GM11168 (cell line): ENCODE results near the gene FAM114A2.
"Not testable (repeated sequence)": the region's sequence is repeated elsewhere in the genome, so short reads cannot be mapped to it uniquely, and the experiment has no call there.

ENCODE experiments used
- in situ Hi-C: fragments of 300-500 bp; cut with MboI; formaldehyde crosslinking; loops from one replicate; pipeline ENCODE4 v1.12.0; 2022; ENCODE audit warnings: low sequenced_read_pairs; ENCODE audit not compliant: unreplicated experiment

Gene FAM114A2

GRCh38 chr5:154055201-154055600 is 16.5 kb upstream of the FAM114A2 start:
- in situ Hi-C loops, result loop anchor here (25.0 kb wide), 1 partner anchor 557 kb away; no protein-coding TSS in a partner anchor

GRCh38 chr5:154053468-154053867 is 14.8 kb upstream of the FAM114A2 start:
- in situ Hi-C loops, result loop anchor here (25.0 kb wide), 1 partner anchor 559 kb away; no protein-coding TSS in a partner anchor

GRCh38 chr5:154049636-154050035 is 10.9 kb upstream of the FAM114A2 start:
- in situ Hi-C loops, result loop anchor here (25.0 kb wide), 1 partner anchor 563 kb away; no protein-coding TSS in a partner anchor

GRCh38 chr5:154047324-154047723 is 8.6 kb upstream of the FAM114A2 start:
- in situ Hi-C loops, result no loop called here

- in situ Hi-C loops, result no loop called here
Measured at GRCh38 chr5:154046486-154046885, 7.8 kb upstream of the FAM114A2 start.

GRCh38 chr5:154044581-154044980 is 5.9 kb upstream of the FAM114A2 start:
- in situ Hi-C loops, result no loop called here

GRCh38 chr5:154044099-154044498 is 5.4 kb upstream of the FAM114A2 start:
- in situ Hi-C loops, result no loop called here

- in situ Hi-C loops, result no loop called here
Measured at GRCh38 chr5:154042766-154043165, 4.1 kb upstream of the FAM114A2 start.

- in situ Hi-C loops, result no loop called here
Measured at GRCh38 chr5:154039458-154039829, 734 bp upstream of the FAM114A2 start.

GRCh38 chr5:154038261-154038706 is 426 bp downstream of the FAM114A2 start:
- in situ Hi-C loops, result no loop called here

- in situ Hi-C loops, result no loop called here
Measured at GRCh38 chr5:154034944-154035343, 3.8 kb downstream of the FAM114A2 start.

GRCh38 chr5:154031937-154032489 is 6.7 kb downstream of the FAM114A2 start:
- in situ Hi-C loops, result no loop called here

- in situ Hi-C loops, result no loop called here
Measured at GRCh38 chr5:154025951-154026350, 12.8 kb downstream of the FAM114A2 start.

GRCh38 chr5:154018919-154019318 is 19.8 kb downstream of the FAM114A2 start:
- in situ Hi-C loops, result not testable (repeated sequence)

GRCh38 chr5:154015071-154015693 is 23.5 kb downstream of the FAM114A2 start:
- in situ Hi-C loops, result no loop called here

- in situ Hi-C loops, result no loop called here
Measured at GRCh38 chr5:154010660-154011059, 28.1 kb downstream of the FAM114A2 start.

- in situ Hi-C loops, result no loop called here
Measured at GRCh38 chr5:154005648-154006047, 33.1 kb downstream of the FAM114A2 start.

- in situ Hi-C loops, result no loop called here
Measured at GRCh38 chr5:154002511-154003020, 36.1 kb downstream of the FAM114A2 start.

- in situ Hi-C loops, result no loop called here
Measured at GRCh38 chr5:154002093-154002492, 36.6 kb downstream of the FAM114A2 start.

- in situ Hi-C loops, result no loop called here
Measured at GRCh38 chr5:154000703-154001102, 38.0 kb downstream of the FAM114A2 start.

GRCh38 chr5:153999995-154000394 is 38.7 kb downstream of the FAM114A2 start:
- in situ Hi-C loops, result no loop called here

GRCh38 chr5:153998768-153999167 is 39.9 kb downstream of the FAM114A2 start:
- in situ Hi-C loops, result no loop called here
